IMR-90 (cell line): ENCODE measurements around the gene DYNC1LI2.

Experiments used
- MAFK ChIP-seq: IDR thresholded peaks from 2 replicates; pipeline ENCODE4 v1.6.1; 2012; ENCODE audit warnings: low read depth, low read length, improper control_type of control experiment
- NFE2L2 ChIP-seq: fragments of 150-350 bp; IDR thresholded peaks from 2 replicates; pipeline ENCODE4 v1.6.1; 2016; ENCODE audit warnings: low read depth, mild to moderate bottlenecking, low read length
- RCOR1 ChIP-seq: IDR thresholded peaks from 2 replicates; pipeline ENCODE4 v1.6.1; 2012; ENCODE audit warnings: mild to moderate bottlenecking, low read length, improper control_type of control experiment; ENCODE audit not compliant: insufficient replicate concordance
- SMC3 ChIP-seq: fragments of 150-350 bp; IDR thresholded peaks from 2 replicates; pipeline ENCODE4 v1.6.1; 2016; ENCODE audit warnings: low read depth, mild to moderate bottlenecking, antibody characterized with exemption, low read length, moderate library complexity
- TF ChIP-seq, protein P1 (sequence below): conservative IDR thresholded peaks from 2 replicates; pipeline ENCODE4 v1.5.1; 2012; ENCODE audit warnings: mild to moderate bottlenecking, low read depth, low read length, improper control_type of control experiment

DNA sequence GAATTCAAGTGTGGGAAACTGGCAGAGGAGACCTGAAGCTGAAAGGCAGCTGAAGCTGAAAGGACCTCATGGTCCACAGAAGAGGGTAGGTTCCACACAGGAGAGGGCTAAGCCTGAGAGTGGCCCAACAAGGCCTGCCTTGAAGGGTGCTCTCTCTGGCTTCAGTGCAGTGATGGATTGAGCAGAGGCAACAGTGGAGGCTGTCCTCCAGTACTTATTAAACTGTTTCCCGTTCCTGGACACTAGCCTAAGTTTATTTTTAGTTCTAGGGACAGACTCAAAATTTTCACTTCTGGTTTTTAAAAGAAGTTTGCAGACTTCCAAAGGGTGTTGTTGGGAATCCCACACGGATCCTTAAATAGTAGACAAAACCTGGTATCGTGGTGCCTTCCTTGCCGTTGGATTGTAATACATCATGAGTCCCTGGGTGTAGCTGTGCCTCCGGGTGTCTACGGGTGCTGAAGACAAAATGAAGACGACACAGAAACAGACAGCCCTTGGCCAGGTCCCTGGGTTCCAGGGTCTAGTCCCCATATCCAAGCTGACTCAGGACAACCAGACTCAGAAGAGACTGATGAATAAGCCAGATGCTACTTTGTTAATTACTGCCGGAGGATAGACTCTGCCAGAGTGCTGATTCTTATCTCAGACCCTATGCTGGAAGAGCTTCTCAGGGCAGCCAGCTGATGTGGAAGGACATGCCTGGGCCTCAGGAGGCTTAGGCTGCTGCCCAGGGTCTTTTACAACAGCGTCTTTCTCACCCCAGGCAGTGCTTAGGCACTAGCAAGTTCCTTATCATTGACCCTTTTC, 47.8 kb downstream of the DYNC1LI2 start:
- no peak for TF ChIP-seq RCOR1
- TF ChIP-seq, protein P1, sequence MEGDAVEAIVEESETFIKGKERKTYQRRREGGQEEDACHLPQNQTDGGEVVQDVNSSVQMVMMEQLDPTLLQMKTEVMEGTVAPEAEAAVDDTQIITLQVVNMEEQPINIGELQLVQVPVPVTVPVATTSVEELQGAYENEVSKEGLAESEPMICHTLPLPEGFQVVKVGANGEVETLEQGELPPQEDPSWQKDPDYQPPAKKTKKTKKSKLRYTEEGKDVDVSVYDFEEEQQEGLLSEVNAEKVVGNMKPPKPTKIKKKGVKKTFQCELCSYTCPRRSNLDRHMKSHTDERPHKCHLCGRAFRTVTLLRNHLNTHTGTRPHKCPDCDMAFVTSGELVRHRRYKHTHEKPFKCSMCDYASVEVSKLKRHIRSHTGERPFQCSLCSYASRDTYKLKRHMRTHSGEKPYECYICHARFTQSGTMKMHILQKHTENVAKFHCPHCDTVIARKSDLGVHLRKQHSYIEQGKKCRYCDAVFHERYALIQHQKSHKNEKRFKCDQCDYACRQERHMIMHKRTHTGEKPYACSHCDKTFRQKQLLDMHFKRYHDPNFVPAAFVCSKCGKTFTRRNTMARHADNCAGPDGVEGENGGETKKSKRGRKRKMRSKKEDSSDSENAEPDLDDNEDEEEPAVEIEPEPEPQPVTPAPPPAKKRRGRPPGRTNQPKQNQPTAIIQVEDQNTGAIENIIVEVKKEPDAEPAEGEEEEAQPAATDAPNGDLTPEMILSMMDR: no peak
- no peak for TF ChIP-seq SMC3
- no peak for TF ChIP-seq MAFK
- no peak for TF ChIP-seq NFE2L2
